HEK293T (cell line): ENCODE data around the gene SCGB3A2.

ENCODE experiments used
- FOXA1 ChIP-seq: fragments of 450-650 bp; IDR thresholded peaks from 2 replicates; pipeline ENCODE4 v1.6.1; 2016; ENCODE audit warnings: mild to moderate bottlenecking
- FOXK2 ChIP-seq: fragments of 450-650 bp; IDR thresholded peaks from 2 replicates; pipeline ENCODE4 v1.6.1; 2016; ENCODE audit warnings: mild to moderate bottlenecking
- NFRKB ChIP-seq: fragments of 450-650 bp; IDR thresholded peaks from 2 replicates; pipeline ENCODE4 v1.6.1; 2016; ENCODE audit warnings: mild to moderate bottlenecking, moderate library complexity

DNA sequence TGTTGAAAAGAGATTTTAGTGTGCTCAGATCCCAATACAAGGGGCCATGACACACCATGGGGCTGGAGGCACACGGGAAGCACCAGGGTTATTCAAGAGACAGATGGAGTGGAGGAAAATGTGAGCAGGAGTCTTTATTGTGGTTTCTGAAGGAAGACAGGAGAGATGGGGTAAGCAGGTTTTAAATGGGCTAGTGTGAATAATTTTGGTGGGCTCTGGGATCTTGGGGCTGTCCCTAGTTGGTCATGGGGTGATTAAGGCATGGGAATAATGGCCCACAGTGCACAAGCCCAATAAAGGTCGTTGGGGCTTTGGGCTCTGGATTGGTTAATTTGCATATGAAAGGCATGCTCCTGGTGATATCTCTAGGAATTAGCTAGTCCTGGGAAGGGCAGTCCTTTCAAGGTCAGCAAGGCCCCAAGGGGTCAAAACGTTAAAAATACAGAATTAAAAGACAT lies 3.6 kb upstream of the SCGB3A2 start:
- TF ChIP-seq NFRKB, result no peak
- no peak for TF ChIP-seq FOXA1
- TF ChIP-seq FOXK2, result no peak
